ENCODE results near the gene IMP4.

Gene IMP4

GRCh38 chr2:130387071-130387400 lies 44.3 kb downstream of the IMP4 start:
- DNase-seq (ENCODE audit: low spot score) = no peak
- in situ Hi-C loops (cut with MboI; ENCODE audit: low pct_unique_long_range_greater_than_20kb, low sequenced_read_pairs, unreplicated experiment) = loop anchor here (25.0 kb wide), 1 partner anchor 100 kb away; no protein-coding TSS in a partner anchor
- TF ChIP-seq CTCF (IDR thresholded peaks at IDR 0.05; ENCODE audit: extremely low read depth, insufficient read depth, missing control alignments) = no peak

- in situ Hi-C loops (cut with MboI; ENCODE audit: low pct_unique_long_range_greater_than_20kb, low sequenced_read_pairs, unreplicated experiment) = loop anchor here (25.0 kb wide), 1 partner anchor 101 kb away; no protein-coding TSS in a partner anchor
- TF ChIP-seq CTCF (IDR thresholded peaks at IDR 0.05; ENCODE audit: extremely low read depth, insufficient read depth, missing control alignments) = no peak
- DNase-seq (ENCODE audit: low spot score) = no peak
Observed at GRCh38 chr2:130387804-130388203, 45.1 kb downstream of the IMP4 start.

- TF ChIP-seq CTCF (IDR thresholded peaks at IDR 0.05; ENCODE audit: extremely low read depth, insufficient read depth, missing control alignments) = no peak
- in situ Hi-C loops (cut with MboI; ENCODE audit: low pct_unique_long_range_greater_than_20kb, low sequenced_read_pairs, unreplicated experiment) = loop anchor here (25.0 kb wide), 1 partner anchor 101 kb away; no protein-coding TSS in a partner anchor
- no peak for DNase-seq (ENCODE audit: low spot score)
Observed at GRCh38 chr2:130388221-130388907, 45.7 kb downstream of the IMP4 start.

GRCh38 chr2:130389358-130389757 lies 46.7 kb downstream of the IMP4 start:
- TF ChIP-seq CTCF (IDR thresholded peaks at IDR 0.05; ENCODE audit: extremely low read depth, insufficient read depth, missing control alignments) = no peak
- in situ Hi-C loops (cut with MboI; ENCODE audit: low pct_unique_long_range_greater_than_20kb, low sequenced_read_pairs, unreplicated experiment) = loop anchor here (25.0 kb wide), 1 partner anchor 102 kb away; no protein-coding TSS in a partner anchor
- no peak for DNase-seq (ENCODE audit: low spot score)

- no peak for TF ChIP-seq CTCF (IDR thresholded peaks at IDR 0.05; ENCODE audit: extremely low read depth, insufficient read depth, missing control alignments)
- in situ Hi-C loops (cut with MboI; ENCODE audit: low pct_unique_long_range_greater_than_20kb, low sequenced_read_pairs, unreplicated experiment) = loop anchor here (25.0 kb wide), 1 partner anchor 102 kb away; no protein-coding TSS in a partner anchor
- DNase-seq (ENCODE audit: low spot score) = no peak
Observed at GRCh38 chr2:130389783-130390182, 47.1 kb downstream of the IMP4 start.

GRCh38 chr2:130390460-130391057 lies 47.9 kb downstream of the IMP4 start:
- in situ Hi-C loops (cut with MboI; ENCODE audit: low pct_unique_long_range_greater_than_20kb, low sequenced_read_pairs, unreplicated experiment) = loop anchor here (25.0 kb wide), 1 partner anchor 103 kb away; no protein-coding TSS in a partner anchor
- no peak for TF ChIP-seq CTCF (IDR thresholded peaks at IDR 0.05; ENCODE audit: extremely low read depth, insufficient read depth, missing control alignments)

More at GRCh38 chr2:130390460-130391057, 47.9 kb downstream of the IMP4 start:
- no peak for DNase-seq (ENCODE audit: low spot score)
